Measurements from ENCODE around the gene MEAK7.

The MEAK7 gene

GRCh38 chr16:84487358-84487757 lies 17.1 kb downstream of the MEAK7 start:
- no peak for DNase-seq (ENCODE audit: low spot score)

- no peak for DNase-seq (ENCODE audit: low spot score)
Observed at GRCh38 chr16:84486551-84487235, 17.8 kb downstream of the MEAK7 start.

GRCh38 chr16:84486126-84486525 lies 18.3 kb downstream of the MEAK7 start:
- DNase-seq (ENCODE audit: low spot score), result no peak

- DNase-seq (ENCODE audit: low spot score), result no peak
Observed at GRCh38 chr16:84485255-84486010, 19.0 kb downstream of the MEAK7 start.

- DNase-seq (ENCODE audit: low spot score), result no peak
Observed at GRCh38 chr16:84484579-84485254, 19.7 kb downstream of the MEAK7 start.

GRCh38 chr16:84483882-84484565 lies 20.4 kb downstream of the MEAK7 start:
- no peak for DNase-seq (ENCODE audit: low spot score)

- DNase-seq (ENCODE audit: low spot score), result no peak
Observed at GRCh38 chr16:84482951-84483881, 21.2 kb downstream of the MEAK7 start.

GRCh38 chr16:84482001-84482891 lies 22.2 kb downstream of the MEAK7 start:
- DNase-seq (ENCODE audit: low spot score), result no peak

GRCh38 chr16:84481051-84481735 lies 23.3 kb downstream of the MEAK7 start:
- DNase-seq (ENCODE audit: low spot score), result no peak

- no peak for DNase-seq (ENCODE audit: low spot score)
Observed at GRCh38 chr16:84479716-84480450, 24.6 kb downstream of the MEAK7 start.

GRCh38 chr16:84478172-84478947 lies 26.1 kb downstream of the MEAK7 start:
- no peak for DNase-seq (ENCODE audit: low spot score)

GRCh38 chr16:84477661-84478060 lies 26.8 kb downstream of the MEAK7 start:
- no peak for DNase-seq (ENCODE audit: low spot score)

GRCh38 chr16:84476401-84476800 lies 28.1 kb downstream of the MEAK7 start:
- DNase-seq (ENCODE audit: low spot score), result no peak

- no peak for DNase-seq (ENCODE audit: low spot score)
Observed at GRCh38 chr16:84475643-84476240, 28.7 kb downstream of the MEAK7 start.

- DNase-seq (ENCODE audit: low spot score), result no peak
Observed at GRCh38 chr16:84471966-84472365, 32.5 kb downstream of the MEAK7 start.

- no peak for DNase-seq (ENCODE audit: low spot score)
Observed at GRCh38 chr16:84471316-84471715, 33.1 kb downstream of the MEAK7 start.

- no peak for DNase-seq (ENCODE audit: low spot score)
Observed at GRCh38 chr16:84467709-84468108, 36.8 kb downstream of the MEAK7 start.

GRCh38 chr16:84467256-84467655 lies 37.2 kb downstream of the MEAK7 start:
- DNase-seq (ENCODE audit: low spot score), result no peak
